ENCODE data around the gene ARL17B.
"Not testable (repeated sequence)": the region's sequence is repeated elsewhere in the genome, so short reads cannot be mapped to it uniquely, and the experiment has no call there.

- not testable (repeated sequence) for TF ChIP-seq CTCF, POLR2AphosphoS5, POLR2A (IDR thresholded peaks at IDR 0.05)
These were observed 7.7 kb downstream of the ARL17B start for GRCh38 chr17:46353856-46354255.

All from prostate gland (tissue), 2 donors.